Measurements from ENCODE around the gene RNF167. TPM values are rescaled to one million over a fixed set of nuclear protein-coding genes. Genes with fewer than 3 reads are reported as not detected.

Gene RNF167
- total RNA-seq, 1 donor from 2014 or later, result 90.4 TPM

GRCh38 chr17:4944163-4944553, 4.1 kb downstream of the RNF167 start:
- H3K36me3 Mint-ChIP-seq (ENCODE audit: low read depth), result peaks cover 20% of the 10 kb centered on the region
- H3K9me3 Mint-ChIP-seq, result no peaks in the 10 kb centered on the region
- no peak for DNase-seq (ENCODE audit: low read depth, low spot score)
- H3K4me1 Mint-ChIP-seq, result peaks cover 57% of the 10 kb centered on the region
- no peak overlapping the region for H3K27ac Mint-ChIP-seq (ENCODE audit: unreplicated experiment)
- TF ChIP-seq CTCF (conservative IDR thresholded peaks at IDR 0.05), result no peak
- H3K27me3 Mint-ChIP-seq (ENCODE audit: low read depth), result peaks cover 11% of the 10 kb centered on the region
- H3K4me3 Mint-ChIP-seq, result peak overlapping the region; percentile 96

- Mint-ChIP-seq H3K4me1 (peaks cover 54% of the 10 kb centered on the region), H3K27ac (ENCODE audit: unreplicated experiment) (no peak overlapping the region), H3K9me3 (no peaks in the 10 kb centered on the region), H3K4me3 (peak overlapping the region; percentile 96), H3K36me3 (ENCODE audit: low read depth) (peaks cover 20% of the 10 kb centered on the region), H3K27me3 (ENCODE audit: low read depth) (peaks cover 11% of the 10 kb centered on the region)
- DNase-seq (ENCODE audit: low read depth, low spot score), result no peak
- TF ChIP-seq CTCF (conservative IDR thresholded peaks at IDR 0.05), result no peak
These were observed 4.6 kb downstream of the RNF167 start for GRCh38 chr17:4944554-4945175.

GRCh38 chr17:4945176-4945943, 5.3 kb downstream of the RNF167 start:
- no peak for DNase-seq (ENCODE audit: low read depth, low spot score)
- Mint-ChIP-seq H3K9me3 (no peaks in the 10 kb centered on the region), H3K4me3 (peak overlapping the region; percentile 96), H3K27ac (ENCODE audit: unreplicated experiment) (peak overlapping the region; percentile 87), H3K36me3 (ENCODE audit: low read depth) (peaks cover 17% of the 10 kb centered on the region), H3K4me1 (peaks cover 53% of the 10 kb centered on the region), H3K27me3 (ENCODE audit: low read depth) (peaks cover 9% of the 10 kb centered on the region)
- no peak for TF ChIP-seq CTCF (conservative IDR thresholded peaks at IDR 0.05)

- Mint-ChIP-seq H3K9me3 (no peaks in the 10 kb centered on the region), H3K4me1 (peaks cover 56% of the 10 kb centered on the region), H3K27ac (ENCODE audit: unreplicated experiment) (peak overlapping the region; percentile 62), H3K27me3 (ENCODE audit: low read depth) (peaks cover 7% of the 10 kb centered on the region), H3K36me3 (ENCODE audit: low read depth) (peaks cover 17% of the 10 kb centered on the region), H3K4me3 (peak overlapping the region; percentile 96)
- TF ChIP-seq CTCF (conservative IDR thresholded peaks at IDR 0.05), result no peak
- no peak for DNase-seq (ENCODE audit: low read depth, low spot score)
These were observed 5.8 kb downstream of the RNF167 start for GRCh38 chr17:4945944-4946280.

GRCh38 chr17:4946312-4946976, 6.4 kb downstream of the RNF167 start:
- Mint-ChIP-seq H3K4me1 (peaks cover 56% of the 10 kb centered on the region), H3K36me3 (ENCODE audit: low read depth) (peaks cover 17% of the 10 kb centered on the region), H3K9me3 (no peaks in the 10 kb centered on the region), H3K27me3 (ENCODE audit: low read depth) (peaks cover 7% of the 10 kb centered on the region), H3K27ac (ENCODE audit: unreplicated experiment) (peak overlapping the region; percentile 67), H3K4me3 (peak overlapping the region; percentile 96)
- TF ChIP-seq CTCF (conservative IDR thresholded peaks at IDR 0.05), result no peak
- no peak for DNase-seq (ENCODE audit: low read depth, low spot score)
